Cardiac fibroblast (primary cell): ENCODE results near the gene RIPOR3.
A peak's percentile ranks its signal among the peaks of the same experiment; 100 is the strongest.
"Not testable (repeated sequence)": the region's sequence is repeated elsewhere in the genome, so short reads cannot be mapped to it uniquely, and the experiment has no call there.

Source experiments
- DNase-seq, 2 donors: peaks; one replicate each; pipeline versions ENCODE4 v3.0.0 to v3.0.0-alpha.2; 2010; ENCODE audit warnings: low read depth in 2 of 2
- H3K4me3 ChIP-seq, 2 donors: replicated peaks in 1 of 2; 1 replicate in 1 of 2; 2 replicates in 1 of 2; pipeline ENCODE4 v1.5.1; 2011; ENCODE audit warnings: low read depth in 2 of 2, low read length in 2 of 2, mild to moderate bottlenecking in 2 of 2, moderate library complexity in 1 of 2
- TF ChIP-seq, protein P1 (sequence below): IDR thresholded peaks from one replicate; pipeline ENCODE4 v1.5.1; 2011; ENCODE audit warnings: low read depth, mild to moderate bottlenecking, low read length, inconsistent platforms

RIPOR3 gene

DNA sequence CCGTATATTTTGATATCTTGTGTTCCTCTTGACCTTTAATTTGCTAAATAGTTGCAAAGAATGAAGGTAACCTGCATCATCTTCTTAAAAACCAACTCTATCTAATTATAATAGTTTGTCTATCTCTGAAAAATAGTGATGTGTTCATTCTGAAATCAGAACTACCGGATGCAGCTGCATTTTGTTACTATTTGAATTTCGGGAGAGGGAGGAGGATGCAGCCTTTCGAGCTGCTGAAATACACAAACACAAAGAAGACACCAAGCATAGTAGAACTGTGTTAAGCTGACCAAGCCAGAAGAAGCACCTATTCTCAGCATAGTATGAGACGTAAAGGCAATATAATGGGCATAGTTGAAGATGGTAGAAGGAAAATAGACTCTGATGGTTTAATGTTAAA, 148.0 kb downstream of the RIPOR3 start:
- TF ChIP-seq, protein P1, sequence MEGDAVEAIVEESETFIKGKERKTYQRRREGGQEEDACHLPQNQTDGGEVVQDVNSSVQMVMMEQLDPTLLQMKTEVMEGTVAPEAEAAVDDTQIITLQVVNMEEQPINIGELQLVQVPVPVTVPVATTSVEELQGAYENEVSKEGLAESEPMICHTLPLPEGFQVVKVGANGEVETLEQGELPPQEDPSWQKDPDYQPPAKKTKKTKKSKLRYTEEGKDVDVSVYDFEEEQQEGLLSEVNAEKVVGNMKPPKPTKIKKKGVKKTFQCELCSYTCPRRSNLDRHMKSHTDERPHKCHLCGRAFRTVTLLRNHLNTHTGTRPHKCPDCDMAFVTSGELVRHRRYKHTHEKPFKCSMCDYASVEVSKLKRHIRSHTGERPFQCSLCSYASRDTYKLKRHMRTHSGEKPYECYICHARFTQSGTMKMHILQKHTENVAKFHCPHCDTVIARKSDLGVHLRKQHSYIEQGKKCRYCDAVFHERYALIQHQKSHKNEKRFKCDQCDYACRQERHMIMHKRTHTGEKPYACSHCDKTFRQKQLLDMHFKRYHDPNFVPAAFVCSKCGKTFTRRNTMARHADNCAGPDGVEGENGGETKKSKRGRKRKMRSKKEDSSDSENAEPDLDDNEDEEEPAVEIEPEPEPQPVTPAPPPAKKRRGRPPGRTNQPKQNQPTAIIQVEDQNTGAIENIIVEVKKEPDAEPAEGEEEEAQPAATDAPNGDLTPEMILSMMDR, result no peak
- no peak overlapping the region for H3K4me3 ChIP-seq
- DNase-seq, result no peak

DNA sequence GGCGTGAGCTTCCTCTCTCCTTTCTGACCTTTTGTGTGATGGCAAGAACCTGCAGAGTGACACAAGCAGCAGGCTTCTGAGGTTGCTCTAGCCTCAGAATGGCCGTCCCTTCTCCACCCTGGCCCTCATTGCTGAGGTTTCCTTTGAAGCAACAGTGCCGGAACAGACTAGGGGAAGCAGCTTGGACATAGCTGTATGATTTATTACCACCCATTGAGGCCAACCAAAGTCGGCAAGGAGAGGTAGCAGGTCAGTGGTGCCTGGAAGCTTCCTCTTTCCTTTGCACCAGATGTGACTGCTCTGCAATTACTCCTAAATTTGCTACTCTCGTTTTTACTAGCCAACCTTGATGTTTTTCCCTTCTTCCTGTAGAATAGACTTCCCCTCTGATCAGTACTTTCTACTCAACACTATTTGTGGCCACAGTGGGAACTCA, 149.7 kb downstream of the RIPOR3 start:
- H3K4me3 ChIP-seq, result peak overlapping the region in 1 of 2 donors; percentile 25
- TF ChIP-seq, protein P1, result no peak
- no peak for DNase-seq

DNA sequence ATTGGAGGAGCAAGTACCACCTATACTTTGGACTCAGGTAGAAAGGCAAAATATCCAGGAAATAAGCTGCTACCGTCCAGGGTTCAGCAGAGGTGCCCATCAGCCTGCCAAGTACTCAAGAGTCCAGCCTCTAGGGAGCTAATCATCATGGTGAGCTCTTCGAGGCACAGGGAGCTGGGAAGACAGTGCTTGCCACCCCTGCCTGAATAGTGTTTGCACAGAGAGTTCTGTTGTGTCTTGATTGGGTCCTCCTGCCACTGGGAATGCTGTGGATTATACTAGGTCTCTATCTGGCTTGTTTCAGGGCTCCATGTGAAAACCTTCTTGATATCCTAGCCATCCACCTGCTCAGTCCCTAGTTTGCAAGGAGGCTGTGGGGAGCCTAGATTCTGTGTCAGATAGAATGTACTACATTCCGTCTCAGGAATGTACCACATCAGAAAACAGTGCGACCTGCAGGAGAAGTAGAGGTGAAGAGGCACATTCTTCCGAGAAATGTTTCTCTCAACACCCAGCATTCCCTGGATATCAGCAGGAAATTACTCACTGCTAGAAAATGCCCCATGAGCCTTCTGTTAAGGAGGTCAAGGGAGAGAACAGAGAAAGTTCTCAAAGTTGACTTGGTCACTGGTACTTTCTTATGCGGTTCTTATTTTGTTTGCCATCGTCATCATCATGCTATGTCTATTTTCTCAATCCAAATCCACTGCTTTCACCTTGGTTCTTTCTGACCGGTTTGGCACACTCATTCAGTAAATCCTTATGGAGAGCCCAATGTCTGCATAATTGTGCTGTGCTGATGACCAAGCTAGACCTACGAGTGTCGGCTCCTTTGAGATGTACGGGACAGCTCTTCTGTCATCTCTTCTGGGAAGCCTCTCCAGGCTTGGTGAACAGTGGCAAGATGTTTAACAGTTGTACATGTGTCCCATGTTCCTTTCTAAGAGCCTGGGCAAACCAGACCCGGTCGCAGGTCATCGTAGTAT, 150.4 kb downstream of the RIPOR3 start:
- TF ChIP-seq, protein P1, result no peak
- peak overlapping the region in 1 of 2 donors; percentile 27 for H3K4me3 ChIP-seq
- DNase-seq, result peak; percentile 95 to 96

DNA sequence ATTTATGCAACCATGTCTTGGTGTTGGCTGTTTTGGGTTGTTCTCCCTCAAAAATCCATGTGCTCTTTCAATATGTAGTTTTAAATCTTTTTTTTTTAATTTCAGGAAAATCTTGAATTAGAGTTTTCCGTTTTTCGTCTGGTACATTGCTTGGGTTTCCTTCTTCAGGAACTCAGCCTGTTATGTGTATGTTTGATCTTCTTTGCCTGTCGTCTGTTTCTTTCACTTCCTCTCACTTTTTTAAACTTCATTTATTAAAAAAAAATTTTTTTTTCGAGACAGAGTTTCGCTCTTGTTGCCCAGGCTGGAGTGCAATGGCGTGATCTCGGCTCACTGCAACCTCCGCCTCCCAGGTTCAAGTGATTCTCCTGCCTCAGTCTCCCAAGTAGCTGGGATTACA, 151.5 kb downstream of the RIPOR3 start:
- not testable (repeated sequence) for H3K4me3 ChIP-seq, DNase-seq

DNA sequence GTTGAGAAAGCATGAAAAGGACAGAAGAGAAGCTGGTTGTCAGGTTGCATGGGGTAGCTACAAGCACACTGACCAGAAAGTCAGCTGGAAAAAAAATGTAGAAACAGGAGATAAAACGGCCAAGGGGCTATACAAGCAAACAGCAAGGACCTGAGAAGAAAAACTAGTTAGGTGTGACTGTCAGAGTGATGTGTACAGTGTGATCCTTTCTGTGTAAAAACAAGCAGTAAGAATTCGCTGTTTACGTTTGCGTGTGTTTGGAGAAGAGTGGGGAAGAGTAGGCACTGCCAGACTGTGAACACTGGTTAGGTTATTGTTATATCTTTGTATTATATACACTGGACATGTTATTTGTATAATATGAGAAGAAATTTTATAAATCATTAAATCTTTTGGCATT, 153.1 kb downstream of the RIPOR3 start:
- no peak overlapping the region for H3K4me3 ChIP-seq
- no peak for DNase-seq
- TF ChIP-seq, protein P1, result no peak

DNA sequence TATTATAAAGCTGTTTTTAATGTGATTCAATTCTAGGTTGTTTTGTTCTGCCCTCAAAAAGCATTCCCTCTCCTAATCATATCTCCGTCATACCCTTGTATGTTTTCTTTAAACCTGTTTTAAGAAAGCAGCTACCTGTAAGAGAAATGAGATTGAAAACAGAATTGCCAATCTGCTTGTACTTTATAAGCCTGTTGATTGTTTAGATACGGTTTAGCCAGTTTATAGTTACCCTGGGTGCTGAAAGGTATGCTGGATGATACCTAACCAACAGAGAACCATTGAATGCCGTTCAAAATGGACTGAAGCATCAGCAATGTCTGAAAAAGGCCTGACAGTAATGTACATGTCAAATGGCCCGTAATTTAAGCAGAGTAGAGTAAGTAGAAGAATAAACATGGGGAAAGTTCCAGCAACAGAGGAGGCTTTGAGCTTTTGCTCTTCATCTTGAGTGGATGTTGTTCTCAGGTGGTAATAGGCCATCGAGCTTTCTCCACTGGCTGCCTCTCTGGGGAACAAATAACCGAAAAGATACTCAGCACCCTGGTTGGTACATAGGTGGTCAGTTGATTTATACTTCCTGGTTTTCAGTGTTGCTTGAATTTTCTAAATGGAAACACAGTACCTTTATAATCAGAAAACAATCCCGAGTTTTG, 153.7 kb downstream of the RIPOR3 start:
- TF ChIP-seq, protein P1, result no peak
- DNase-seq, result no peak
- no peak overlapping the region for H3K4me3 ChIP-seq

DNA sequence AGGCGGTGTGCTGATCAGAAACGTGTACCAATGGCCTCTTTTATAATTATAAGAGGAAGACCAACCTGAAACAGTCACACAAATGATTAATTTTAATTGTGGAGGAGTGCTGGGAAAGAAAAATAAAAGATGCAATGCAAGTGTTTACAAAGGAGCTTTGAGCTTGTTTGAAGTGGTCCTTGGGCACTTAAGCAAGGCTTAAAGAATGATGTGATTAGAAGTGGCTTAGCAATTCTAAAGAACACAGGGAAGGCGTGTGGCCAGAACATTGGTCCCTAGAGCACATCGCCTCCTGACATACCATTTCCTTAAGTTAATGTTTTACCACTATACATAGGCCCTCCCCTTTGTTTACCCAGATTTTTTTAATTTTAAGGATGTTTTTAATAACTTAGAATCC, 155.0 kb downstream of the RIPOR3 start:
- TF ChIP-seq, protein P1, result no peak
- DNase-seq, result no peak
- no peak overlapping the region for H3K4me3 ChIP-seq
